ENCODE data around the gene LMNA. TPM values are rescaled to one million over a fixed set of nuclear protein-coding genes. Genes with fewer than 3 reads are reported as not detected.
A peak's percentile ranks its signal among the peaks of the same experiment; 100 is the strongest.

The LMNA gene
- total RNA-seq, 4 donors from 2014 or later, result 371 to 501 (median 419) TPM

DNA sequence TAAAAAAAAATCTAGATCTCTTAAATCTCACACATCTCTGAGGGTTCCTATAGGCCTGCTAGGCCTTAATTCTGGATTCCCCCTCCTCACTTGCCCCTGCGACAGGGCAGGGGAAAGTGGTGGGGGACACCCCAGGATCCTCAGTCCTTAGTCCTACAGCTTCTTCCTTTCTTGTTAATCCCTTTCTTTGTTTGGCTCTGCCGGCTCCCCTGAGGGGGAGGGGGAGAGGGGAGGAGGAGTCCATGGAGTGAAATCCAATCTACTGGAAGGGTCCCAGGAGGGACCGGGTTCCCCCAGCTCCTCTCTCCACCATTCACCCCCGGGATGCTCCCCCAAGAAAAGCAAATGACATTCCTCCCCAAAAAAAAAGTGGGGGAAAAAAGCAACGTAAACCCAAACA is 40.8 kb upstream of the LMNA start:
- TF ChIP-seq, protein P1, sequence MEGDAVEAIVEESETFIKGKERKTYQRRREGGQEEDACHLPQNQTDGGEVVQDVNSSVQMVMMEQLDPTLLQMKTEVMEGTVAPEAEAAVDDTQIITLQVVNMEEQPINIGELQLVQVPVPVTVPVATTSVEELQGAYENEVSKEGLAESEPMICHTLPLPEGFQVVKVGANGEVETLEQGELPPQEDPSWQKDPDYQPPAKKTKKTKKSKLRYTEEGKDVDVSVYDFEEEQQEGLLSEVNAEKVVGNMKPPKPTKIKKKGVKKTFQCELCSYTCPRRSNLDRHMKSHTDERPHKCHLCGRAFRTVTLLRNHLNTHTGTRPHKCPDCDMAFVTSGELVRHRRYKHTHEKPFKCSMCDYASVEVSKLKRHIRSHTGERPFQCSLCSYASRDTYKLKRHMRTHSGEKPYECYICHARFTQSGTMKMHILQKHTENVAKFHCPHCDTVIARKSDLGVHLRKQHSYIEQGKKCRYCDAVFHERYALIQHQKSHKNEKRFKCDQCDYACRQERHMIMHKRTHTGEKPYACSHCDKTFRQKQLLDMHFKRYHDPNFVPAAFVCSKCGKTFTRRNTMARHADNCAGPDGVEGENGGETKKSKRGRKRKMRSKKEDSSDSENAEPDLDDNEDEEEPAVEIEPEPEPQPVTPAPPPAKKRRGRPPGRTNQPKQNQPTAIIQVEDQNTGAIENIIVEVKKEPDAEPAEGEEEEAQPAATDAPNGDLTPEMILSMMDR (IDR thresholded peaks at IDR 0.05), result no peak
- TF ChIP-seq EP300 (IDR thresholded peaks at IDR 0.05) (no peak), POLR2A (IDR thresholded peaks at IDR 0.05) (no peak)
- no peak for DNase-seq (ENCODE audit: low spot score in 2 of 2)
- WGBS, 2 donors, result 38 to 45% methylated on average over 5 of the region's 5 CpGs

DNA sequence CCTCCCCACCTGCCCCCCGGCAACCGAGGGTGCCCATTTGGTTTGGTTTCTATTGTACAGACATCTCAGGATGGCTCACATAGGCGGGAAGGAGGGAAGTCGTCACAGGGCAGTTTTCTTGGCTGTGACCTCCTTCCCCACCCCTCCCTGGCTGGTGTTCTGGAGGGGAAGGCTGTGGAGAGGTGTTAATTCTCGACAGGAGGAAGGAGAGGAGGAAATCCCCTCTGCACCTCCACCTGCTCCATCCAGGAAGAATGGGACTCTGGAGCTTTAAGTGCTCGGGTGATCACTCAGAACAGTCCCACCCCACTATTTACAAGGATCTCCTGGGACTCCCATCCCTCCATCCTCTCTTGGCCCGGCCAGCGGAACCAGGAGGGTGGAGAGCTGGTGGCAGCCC is 39.9 kb upstream of the LMNA start:
- no peak overlapping the region for H3K4me3 ChIP-seq
- H3K9me3 ChIP-seq, result no peaks in the 10 kb centered on the region
- no peaks in the 10 kb centered on the region for H3K36me3 ChIP-seq
- H3K27me3 ChIP-seq, result no peaks in the 10 kb centered on the region
- TF ChIP-seq, protein P1 (IDR thresholded peaks at IDR 0.05), result no peak
- TF ChIP-seq POLR2A (IDR thresholded peaks at IDR 0.05) (no peak), EP300 (IDR thresholded peaks at IDR 0.05) (no peak)
- peaks cover 0 to 19% (median 3%) of the 10 kb centered on the region in 4 donors for H3K4me1 ChIP-seq
- DNase-seq (ENCODE audit: low spot score in 2 of 2), result no peak
- no peak overlapping the region for H3K27ac ChIP-seq
- 48 to 53% methylated on average over 8 of the region's 8 CpGs for WGBS, 2 donors

More for the DNA sequence above, 40.8 kb upstream of the LMNA start:
- Histone ChIP-seq H3K4me1 (peaks cover 0 to 19% (median 3%) of the 10 kb centered on the region in 4 donors), H3K27ac (no peak overlapping the region), H3K9me3 (no peaks in the 10 kb centered on the region), H3K27me3 (no peaks in the 10 kb centered on the region), H3K4me3 (no peak overlapping the region), H3K36me3 (no peaks in the 10 kb centered on the region)

DNA sequence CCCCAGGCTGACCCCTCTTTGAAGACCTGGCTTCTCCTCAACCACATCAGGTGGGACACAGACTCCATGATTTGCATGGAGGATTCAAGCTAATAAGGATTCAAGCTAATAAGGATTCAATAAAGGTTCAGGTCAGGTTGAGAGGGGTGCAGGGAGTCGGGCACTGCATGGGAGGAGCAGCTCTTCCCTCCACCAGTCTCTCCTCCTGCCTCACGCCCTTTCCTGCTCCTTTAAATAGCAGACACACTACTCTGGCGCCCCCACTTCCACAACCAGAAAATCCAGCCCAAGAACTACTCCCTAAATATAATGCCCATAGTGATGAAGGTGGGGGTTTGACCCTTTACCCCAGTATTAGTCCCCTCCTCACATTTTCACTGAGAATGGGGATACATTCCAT is 39.3 kb upstream of the LMNA start:
- peaks cover 0 to 19% (median 3%) of the 10 kb centered on the region in 4 donors for H3K4me1 ChIP-seq
- H3K9me3 ChIP-seq, result no peaks in the 10 kb centered on the region
- 44 to 59% methylated on average over 3 of the region's 3 CpGs for WGBS, 2 donors
- H3K27ac ChIP-seq, result no peak overlapping the region
- no peak for DNase-seq (ENCODE audit: low spot score in 2 of 2)
- no peak for TF ChIP-seq EP300 (IDR thresholded peaks at IDR 0.05)
- no peak for TF ChIP-seq POLR2A (IDR thresholded peaks at IDR 0.05)
- TF ChIP-seq, protein P1 (IDR thresholded peaks at IDR 0.05), result no peak
- H3K36me3 ChIP-seq, result no peaks in the 10 kb centered on the region
- H3K4me3 ChIP-seq, result no peak overlapping the region
- no peaks in the 10 kb centered on the region for H3K27me3 ChIP-seq

DNA sequence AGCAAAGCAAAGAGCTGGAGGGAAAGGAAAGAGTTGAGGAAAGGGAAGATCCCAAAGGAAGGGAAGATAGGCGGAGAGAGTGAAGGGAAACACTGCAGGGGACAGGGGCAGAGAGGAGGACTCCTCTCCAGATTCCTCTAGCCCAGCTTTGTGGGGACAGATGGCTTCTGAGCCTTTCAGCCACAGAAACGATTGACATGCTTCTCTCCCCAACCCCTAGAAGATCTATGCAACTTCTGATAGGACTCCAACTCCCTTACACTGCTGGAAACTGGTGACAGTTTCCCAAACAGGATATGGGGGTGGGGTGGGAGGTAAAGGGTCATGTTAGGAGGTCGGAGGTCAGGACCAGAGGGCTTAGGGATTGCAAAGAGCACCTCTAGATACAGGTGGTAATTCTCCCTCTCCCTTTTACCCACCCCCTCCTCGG is 38.7 kb upstream of the LMNA start:
- WGBS, 2 donors, result 48 to 53% methylated on average over 4 of the region's 4 CpGs
- Histone ChIP-seq H3K27me3 (no peaks in the 10 kb centered on the region), H3K4me1 (peaks cover 0 to 26% (median 3%) of the 10 kb centered on the region in 4 donors), H3K36me3 (no peaks in the 10 kb centered on the region), H3K27ac (peak overlapping the region in 1 of 4 donors; percentile 69), H3K9me3 (no peaks in the 10 kb centered on the region), H3K4me3 (peak overlapping the region in 3 of 4 donors; percentile 41 to 58 (median 49))
- no peak for DNase-seq (ENCODE audit: low spot score in 2 of 2)
- TF ChIP-seq EP300 (IDR thresholded peaks at IDR 0.05), result no peak
- TF ChIP-seq POLR2A (IDR thresholded peaks at IDR 0.05), result no peak
- TF ChIP-seq, protein P1 (IDR thresholded peaks at IDR 0.05), result no peak

DNA sequence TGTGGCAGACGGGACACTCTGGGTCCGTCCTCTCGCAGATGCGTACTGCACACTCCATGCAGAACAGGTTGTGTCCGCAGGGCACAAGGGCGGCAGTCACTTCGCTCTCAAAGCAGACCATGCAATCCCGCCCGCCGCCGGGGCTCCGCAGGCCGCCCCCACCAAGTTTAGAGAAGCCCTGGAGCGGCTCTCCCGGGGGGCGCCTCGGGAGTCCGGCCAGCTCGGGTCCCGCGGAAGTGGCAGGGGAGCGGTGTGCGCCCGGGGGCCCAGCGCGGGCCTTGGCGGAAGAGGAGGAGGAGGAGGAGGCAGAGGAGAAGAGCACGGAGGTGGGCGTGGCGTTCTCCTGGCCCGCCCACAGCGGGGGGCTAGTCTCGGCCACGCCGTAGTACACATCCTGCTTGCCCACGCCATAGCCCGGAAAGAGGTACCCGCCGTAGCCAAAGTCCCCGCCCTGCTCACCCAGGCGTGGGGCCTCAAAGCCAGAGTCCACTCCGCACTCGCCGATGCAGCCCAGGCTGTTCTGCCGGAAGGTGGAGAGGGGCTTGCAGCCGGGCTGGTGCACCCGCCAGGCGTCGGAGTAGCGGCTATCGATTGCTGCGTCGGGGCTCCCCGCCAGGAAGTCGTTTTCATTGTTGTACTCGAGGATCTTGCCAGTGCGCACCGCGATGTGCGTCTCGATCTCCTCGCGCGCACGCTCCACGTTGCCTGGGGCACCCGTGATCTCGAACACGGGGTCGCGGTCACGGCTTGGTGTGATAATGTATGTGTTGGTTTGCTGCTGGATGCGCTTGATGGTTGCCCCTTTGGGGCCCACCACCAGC is 37.7 kb upstream of the LMNA start:
- no peaks in the 10 kb centered on the region for H3K9me3 ChIP-seq
- H3K4me3 ChIP-seq, result peak overlapping the region; percentile 41 to 58 (median 45)
- no peaks in the 10 kb centered on the region for H3K27me3 ChIP-seq
- H3K27ac ChIP-seq, result peak overlapping the region in 1 of 4 donors; percentile 69
- TF ChIP-seq POLR2A (IDR thresholded peaks at IDR 0.05) (no peak), EP300 (IDR thresholded peaks at IDR 0.05) (peak in 1 of 2 donors; percentile 37)
- TF ChIP-seq, protein P1 (IDR thresholded peaks at IDR 0.05), result peak in 2 of 5 experiments; percentile 17 to 35
- H3K36me3 ChIP-seq, result no peaks in the 10 kb centered on the region
- DNase-seq (ENCODE audit: low spot score in 2 of 2), result no peak
- WGBS, 2 donors, result 34 to 42% methylated on average over 46 to 60 of the region's 73 CpGs
- H3K4me1 ChIP-seq, result peaks cover 0 to 36% (median 6%) of the 10 kb centered on the region in 4 donors
